Measurements from ENCODE around the gene PTCHD4. TPM values are rescaled to one million over a fixed set of nuclear protein-coding genes. Genes with fewer than 3 reads are reported as not detected.

Gene PTCHD4
- total and polyA plus RNA-seq, 2 of the 13 experiments (the other 11 are each of a cell fraction or from before 2014, with no cell fraction given): 28.4 to 32.9 TPM

DNA sequence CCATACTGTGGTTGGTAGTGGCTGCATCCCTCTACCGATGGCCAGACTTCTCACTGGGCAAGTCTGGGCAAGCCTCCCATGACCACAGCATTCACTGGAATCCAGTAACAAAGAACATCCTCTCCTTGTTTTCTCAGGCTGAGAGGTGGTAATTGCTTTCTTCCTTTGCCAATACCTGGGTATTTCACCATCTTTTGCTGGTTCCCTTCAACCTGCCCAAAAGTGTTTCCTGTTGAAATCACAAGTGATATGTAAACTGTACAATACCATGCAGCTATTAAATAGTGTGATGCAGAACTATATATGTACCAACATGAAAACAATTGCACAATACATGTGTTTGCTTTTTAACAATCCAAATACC, at the start of gene PTCHD4 (continued):
- TF ChIP-seq SRSF1 (optimal IDR thresholded peaks at IDR 0.05; ENCODE audit: low read depth, low read length) (no peak), SMC3 (IDR thresholded peaks at IDR 0.05; ENCODE audit: low read length) (peak; percentile 30; the same call in 1 of the 2 replicates), CEBPB (IDR thresholded peaks at IDR 0.05; ENCODE audit: borderline replicate concordance, low read depth, low read length) (peak; percentile 55; the same call in 1 of the 2 replicates), STAT5B (CRISPR knock-in tag; IDR thresholded peaks at IDR 0.05) (no peak), ZNF598 (CRISPR knock-in tag; IDR thresholded peaks at IDR 0.05; ENCODE audit: borderline replicate concordance) (no peak), FOSL1 (CRISPR knock-in tag; IDR thresholded peaks at IDR 0.05; ENCODE audit: borderline replicate concordance) (no peak), SALL1 (CRISPR knock-in tag; IDR thresholded peaks at IDR 0.05) (peak; percentile 79), CBFB (CRISPR knock-in tag; IDR thresholded peaks at IDR 0.05) (peak; percentile 53; the same call in 1 of the 2 replicates), PHF8 (CRISPR knock-in tag; IDR thresholded peaks at IDR 0.05) (peak; percentile 46; the same call in 1 of the 2 replicates), TAF1 (CRISPR knock-in tag; IDR thresholded peaks at IDR 0.05) (peak; percentile 92; the same call in 1 of the 2 replicates), CHD2 (IDR thresholded peaks at IDR 0.05; ENCODE audit: low read depth, low read length) (no peak), ASH2L (IDR thresholded peaks at IDR 0.05; ENCODE audit: insufficient read length, low read depth, low read length) (peak; percentile 39), ZNF331 (CRISPR knock-in tag; IDR thresholded peaks at IDR 0.05) (peak; percentile 58; the same call in 1 of the 2 replicates), PPARG (CRISPR knock-in tag; conservative IDR thresholded peaks at IDR 0.05) (no peak), NKX3-1 (CRISPR knock-in tag; IDR thresholded peaks at IDR 0.05) (no peak), GLI4 (CRISPR knock-in tag; IDR thresholded peaks at IDR 0.05; ENCODE audit: borderline replicate concordance) (no peak), ZMYM2 (CRISPR knock-in tag; IDR thresholded peaks at IDR 0.05) (no peak), ZNF749 (CRISPR knock-in tag; IDR thresholded peaks at IDR 0.05; ENCODE audit: borderline replicate concordance) (no peak), TCF12 (IDR thresholded peaks at IDR 0.05) (no peak), TCF12 (CRISPR knock-in tag; IDR thresholded peaks at IDR 0.05) (no peak), MATR3 (CRISPR knock-in tag; IDR thresholded peaks at IDR 0.05) (no peak)
- TF ChIP-seq, protein P1, sequence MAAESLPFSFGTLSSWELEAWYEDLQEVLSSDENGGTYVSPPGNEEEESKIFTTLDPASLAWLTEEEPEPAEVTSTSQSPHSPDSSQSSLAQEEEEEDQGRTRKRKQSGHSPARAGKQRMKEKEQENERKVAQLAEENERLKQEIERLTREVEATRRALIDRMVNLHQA (CRISPR knock-in tag; IDR thresholded peaks at IDR 0.05): no peak
- TF ChIP-seq, protein P2, sequence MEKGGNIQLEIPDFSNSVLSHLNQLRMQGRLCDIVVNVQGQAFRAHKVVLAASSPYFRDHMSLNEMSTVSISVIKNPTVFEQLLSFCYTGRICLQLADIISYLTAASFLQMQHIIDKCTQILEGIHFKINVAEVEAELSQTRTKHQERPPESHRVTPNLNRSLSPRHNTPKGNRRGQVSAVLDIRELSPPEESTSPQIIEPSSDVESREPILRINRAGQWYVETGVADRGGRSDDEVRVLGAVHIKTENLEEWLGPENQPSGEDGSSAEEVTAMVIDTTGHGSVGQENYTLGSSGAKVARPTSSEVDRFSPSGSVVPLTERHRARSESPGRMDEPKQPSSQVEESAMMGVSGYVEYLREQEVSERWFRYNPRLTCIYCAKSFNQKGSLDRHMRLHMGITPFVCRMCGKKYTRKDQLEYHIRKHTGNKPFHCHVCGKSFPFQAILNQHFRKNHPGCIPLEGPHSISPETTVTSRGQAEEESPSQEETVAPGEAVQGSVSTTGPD (CRISPR knock-in tag; IDR thresholded peaks at IDR 0.05): peak; percentile 92
- TF ChIP-seq, protein P3, sequence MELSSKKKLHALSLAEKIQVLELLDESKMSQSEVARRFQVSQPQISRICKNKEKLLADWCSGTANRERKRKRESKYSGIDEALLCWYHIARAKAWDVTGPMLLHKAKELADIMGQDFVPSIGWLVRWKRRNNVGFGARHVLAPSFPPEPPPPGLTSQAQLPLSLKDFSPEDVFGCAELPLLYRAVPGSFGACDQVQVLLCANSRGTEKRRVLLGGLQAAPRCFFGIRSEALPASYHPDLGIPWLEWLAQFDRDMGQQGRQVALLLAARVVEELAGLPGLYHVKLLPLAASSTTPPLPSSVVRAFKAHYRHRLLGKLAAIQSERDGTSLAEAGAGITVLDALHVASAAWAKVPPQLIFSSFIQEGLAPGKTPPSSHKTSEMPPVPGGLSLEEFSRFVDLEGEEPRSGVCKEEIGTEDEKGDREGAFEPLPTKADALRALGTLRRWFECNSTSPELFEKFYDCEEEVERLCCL (CRISPR knock-in tag; IDR thresholded peaks at IDR 0.05; ENCODE audit: borderline replicate concordance): no peak
- TF ChIP-seq, protein P4, sequence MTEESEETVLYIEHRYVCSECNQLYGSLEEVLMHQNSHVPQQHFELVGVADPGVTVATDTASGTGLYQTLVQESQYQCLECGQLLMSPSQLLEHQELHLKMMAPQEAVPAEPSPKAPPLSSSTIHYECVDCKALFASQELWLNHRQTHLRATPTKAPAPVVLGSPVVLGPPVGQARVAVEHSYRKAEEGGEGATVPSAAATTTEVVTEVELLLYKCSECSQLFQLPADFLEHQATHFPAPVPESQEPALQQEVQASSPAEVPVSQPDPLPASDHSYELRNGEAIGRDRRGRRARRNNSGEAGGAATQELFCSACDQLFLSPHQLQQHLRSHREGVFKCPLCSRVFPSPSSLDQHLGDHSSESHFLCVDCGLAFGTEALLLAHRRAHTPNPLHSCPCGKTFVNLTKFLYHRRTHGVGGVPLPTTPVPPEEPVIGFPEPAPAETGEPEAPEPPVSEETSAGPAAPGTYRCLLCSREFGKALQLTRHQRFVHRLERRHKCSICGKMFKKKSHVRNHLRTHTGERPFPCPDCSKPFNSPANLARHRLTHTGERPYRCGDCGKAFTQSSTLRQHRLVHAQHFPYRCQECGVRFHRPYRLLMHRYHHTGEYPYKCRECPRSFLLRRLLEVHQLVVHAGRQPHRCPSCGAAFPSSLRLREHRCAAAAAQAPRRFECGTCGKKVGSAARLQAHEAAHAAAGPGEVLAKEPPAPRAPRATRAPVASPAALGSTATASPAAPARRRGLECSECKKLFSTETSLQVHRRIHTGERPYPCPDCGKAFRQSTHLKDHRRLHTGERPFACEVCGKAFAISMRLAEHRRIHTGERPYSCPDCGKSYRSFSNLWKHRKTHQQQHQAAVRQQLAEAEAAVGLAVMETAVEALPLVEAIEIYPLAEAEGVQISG (CRISPR knock-in tag; IDR thresholded peaks at IDR 0.05): peak; percentile 13; the same call in 1 of the 2 replicates
- TF ChIP-seq, protein P5, sequence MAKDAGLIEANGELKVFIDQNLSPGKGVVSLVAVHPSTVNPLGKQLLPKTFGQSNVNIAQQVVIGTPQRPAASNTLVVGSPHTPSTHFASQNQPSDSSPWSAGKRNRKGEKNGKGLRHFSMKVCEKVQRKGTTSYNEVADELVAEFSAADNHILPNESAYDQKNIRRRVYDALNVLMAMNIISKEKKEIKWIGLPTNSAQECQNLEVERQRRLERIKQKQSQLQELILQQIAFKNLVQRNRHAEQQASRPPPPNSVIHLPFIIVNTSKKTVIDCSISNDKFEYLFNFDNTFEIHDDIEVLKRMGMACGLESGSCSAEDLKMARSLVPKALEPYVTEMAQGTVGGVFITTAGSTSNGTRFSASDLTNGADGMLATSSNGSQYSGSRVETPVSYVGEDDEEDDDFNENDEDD (CRISPR knock-in tag; IDR thresholded peaks at IDR 0.05; ENCODE audit: borderline replicate concordance): no peak

All from HepG2 (cell line).